Sigmoid colon (tissue), 7 donors: ENCODE measurements around the gene KRT39. TPM values are rescaled to one million over a fixed set of nuclear protein-coding genes. Genes with fewer than 3 reads are reported as not detected.
"Not testable (repeated sequence)": the region's sequence is repeated elsewhere in the genome, so short reads cannot be mapped to it uniquely, and the experiment has no call there.

Source experiments
- DNase-seq: peaks from one replicate; pipeline ENCODE4 v3.0.0-alpha.2; 2019
- H3K27ac ChIP-seq, 4 donors: fragments of 200-600 bp; sonication (generic); one replicate each; pipeline ENCODE4 v1.5.1; 2016 to 2019; ENCODE audit warnings: mild to moderate bottlenecking in 1 of 4
- H3K27me3 ChIP-seq, 3 donors: fragments of 200-600 bp; sonication (generic); one replicate each; pipeline ENCODE4 v1.5.1; 2019; ENCODE audit warnings: mild to moderate bottlenecking in 1 of 3
- H3K36me3 ChIP-seq, 4 donors: fragments of 200-600 bp; sonication (generic); one replicate each; pipeline ENCODE4 v1.5.1; 2016 to 2019
- H3K4me1 ChIP-seq, 4 donors: fragments of 200-600 bp; sonication (generic); one replicate each; pipeline ENCODE4 v1.5.1; 2017 to 2019
- H3K4me3 ChIP-seq, 4 donors: fragments of 200-600 bp; sonication (generic); one replicate each; pipeline ENCODE4 v1.5.1; 2017 to 2019; ENCODE audit warnings: mild to moderate bottlenecking in 2 of 4, moderate library complexity in 1 of 4
- H3K9me3 ChIP-seq, 4 donors: fragments of 200-600 bp in 3 of 4; sonication (generic) in 3 of 4; one replicate each; pipeline versions ENCODE4 v1.5.1 to v1.6.1; 2013 to 2019
- CTCF ChIP-seq, 4 experiments: fragments of 450-650 bp in 3 of 4; fragments of 200-600 bp in 1 of 4; IDR thresholded peaks; one replicate each; pipeline ENCODE4 v1.5.1; 2016 to 2019; ENCODE audit warnings: antibody characterized with exemption in 4 of 4, mild to moderate bottlenecking in 3 of 4, moderate library complexity in 2 of 4
- EP300 ChIP-seq, 4 donors: sonication (generic); formaldehyde crosslinking; IDR thresholded peaks; one replicate each; pipeline ENCODE4 v1.6.1; 2017; ENCODE audit warnings: antibody characterized with exemption in 4 of 4
- POLR2A ChIP-seq, 2 donors: fragments of 450-650 bp; IDR thresholded peaks; one replicate each; pipeline ENCODE4 v1.6.1; 2016; ENCODE audit warnings: antibody characterized with exemption in 2 of 2, mild to moderate bottlenecking in 2 of 2, moderate library complexity in 2 of 2
- POLR2AphosphoS5 ChIP-seq, 4 donors: sonication (generic); formaldehyde crosslinking; IDR thresholded peaks; one replicate each; pipeline ENCODE4 v1.6.1; 2017; ENCODE audit warnings: antibody characterized with exemption in 4 of 4
- whole genome bisulfite sequencing, 2 donors: extraction: QIAGEN DNeasy Blood & Tissue Kit; methylation state at CpG; one replicate each; pipeline ENCODE4 v1.1.7; 2013; 5-methylcytosine and 5-hydroxymethylcytosine counted together
- intact Hi-C: fragments of 100-400 bp; cut with DNase I; formaldehyde crosslinking; loops from one replicate; pipeline ENCODE4 v1.15.1; 2023
- polyA plus RNA-seq, 3 donors: library from polyadenylated mRNA; stranded (reverse); fragments of 200-250 nt; gene quantifications; one replicate each; pipeline ENCODE4 v1.2.3, GENCODE V29; 2013
- total RNA-seq, 4 donors: library from RNA; depleted of rRNA; stranded (reverse); fragments of >200 nt; gene quantifications; one replicate each; pipeline ENCODE4 v1.1.0, GENCODE V29; 2016
- donor health status: healthy with polysubstance abuse.
- donor health status: Bipolar disorder and iron deficiency.
- donor health status: healthy.

KRT39 gene
- total and polyA plus RNA-seq, 7 donors, result 0.07 TPM; not detected in 6

GRCh38 chr17:41008811-41009210 lies 42.1 kb upstream of the KRT39 start, which contains the start of gene KRTAP3-1:
TSS of gene KRTAP3-1 (minus strand) at chr17:41009128. CDS start at chr17:41009074, 54 bp downstream.
- no peak within 1 kb of the TSS for H3K4me3 ChIP-seq
- H3K27me3 ChIP-seq, result no peaks in the 10 kb centered on the region
- WGBS, 2 donors, result 85 to 94% methylated on average over 8 of the region's 8 CpGs
- H3K9me3 ChIP-seq, result no peaks in the 10 kb centered on the region
- no peaks in the 10 kb centered on the region for H3K36me3 ChIP-seq
- no peaks in the 10 kb centered on the region for H3K4me1 ChIP-seq
- intact Hi-C loops, result no loop called here
- TF ChIP-seq EP300 (IDR thresholded peaks at IDR 0.05), result no peak
- TF ChIP-seq CTCF (IDR thresholded peaks at IDR 0.05), result no peak
- TF ChIP-seq POLR2AphosphoS5 (IDR thresholded peaks at IDR 0.05), result no peak
- no peak for DNase-seq
- no peak within 1 kb of the TSS for H3K27ac ChIP-seq

- WGBS, 2 donors, result 90 to 92% methylated on average over 3 of the region's 3 CpGs
- Histone ChIP-seq H3K9me3 (no peaks in the 10 kb centered on the region), H3K4me1 (no peaks in the 10 kb centered on the region), H3K36me3 (no peaks in the 10 kb centered on the region), H3K27ac (no peak overlapping the region), H3K4me3 (no peak overlapping the region), H3K27me3 (no peaks in the 10 kb centered on the region)
- DNase-seq, result no peak
- intact Hi-C loops, result no loop called here
- TF ChIP-seq EP300 (IDR thresholded peaks at IDR 0.05), result no peak
- no peak for TF ChIP-seq POLR2A (IDR thresholded peaks at IDR 0.05)
- TF ChIP-seq CTCF (IDR thresholded peaks at IDR 0.05), result no peak
- TF ChIP-seq POLR2AphosphoS5 (IDR thresholded peaks at IDR 0.05), result no peak
Measured at GRCh38 chr17:41004397-41004796, 37.6 kb upstream of the KRT39 start.

- Histone ChIP-seq H3K36me3 (no peaks in the 10 kb centered on the region), H3K4me3 (no peak overlapping the region), H3K9me3 (no peaks in the 10 kb centered on the region), H3K27me3 (no peaks in the 10 kb centered on the region), H3K27ac (no peak overlapping the region), H3K4me1 (no peaks in the 10 kb centered on the region)
- intact Hi-C loops, result no loop called here
- TF ChIP-seq EP300 (IDR thresholded peaks at IDR 0.05), result no peak
- no peak for TF ChIP-seq POLR2A (IDR thresholded peaks at IDR 0.05)
- no peak for TF ChIP-seq CTCF (IDR thresholded peaks at IDR 0.05)
- TF ChIP-seq POLR2AphosphoS5 (IDR thresholded peaks at IDR 0.05), result no peak
- no peak for DNase-seq
- 75 to 77% methylated on average over 4 of the region's 4 CpGs for WGBS, 2 donors
Measured at GRCh38 chr17:41003926-41004325, 37.2 kb upstream of the KRT39 start.

GRCh38 chr17:41002814-41003213 lies 36.1 kb upstream of the KRT39 start:
- 34 to 69% methylated on average over 5 of the region's 5 CpGs for WGBS, 2 donors
- Histone ChIP-seq H3K36me3 (no peaks in the 10 kb centered on the region), H3K4me1 (no peaks in the 10 kb centered on the region), H3K4me3 (no peak overlapping the region), H3K27me3 (no peaks in the 10 kb centered on the region), H3K27ac (no peak overlapping the region), H3K9me3 (no peaks in the 10 kb centered on the region)
- TF ChIP-seq POLR2A (IDR thresholded peaks at IDR 0.05) (no peak), CTCF (IDR thresholded peaks at IDR 0.05) (no peak), EP300 (IDR thresholded peaks at IDR 0.05) (no peak), POLR2AphosphoS5 (IDR thresholded peaks at IDR 0.05) (no peak)
- intact Hi-C loops, result no loop called here
- DNase-seq, result no peak

GRCh38 chr17:41001795-41002194 lies 35.0 kb upstream of the KRT39 start:
- Histone ChIP-seq H3K36me3 (no peaks in the 10 kb centered on the region), H3K27ac (no peak overlapping the region), H3K27me3 (no peaks in the 10 kb centered on the region), H3K4me3 (no peak overlapping the region), H3K9me3 (no peaks in the 10 kb centered on the region), H3K4me1 (no peaks in the 10 kb centered on the region)
- 81 to 91% methylated on average over 4 of the region's 4 CpGs for whole genome bisulfite sequencing, 2 donors
- TF ChIP-seq EP300 (IDR thresholded peaks at IDR 0.05), result no peak
- no peak for TF ChIP-seq POLR2AphosphoS5 (IDR thresholded peaks at IDR 0.05)
- TF ChIP-seq CTCF (IDR thresholded peaks at IDR 0.05), result no peak
- no peak for TF ChIP-seq POLR2A (IDR thresholded peaks at IDR 0.05)
- intact Hi-C loops, result no loop called here
- DNase-seq, result no peak

GRCh38 chr17:40999563-40999962 lies 32.8 kb upstream of the KRT39 start, which contains the start of gene KRTAP3-2:
TSS of gene KRTAP3-2 (minus strand) at chr17:40999906. CDS start at chr17:40999853, 53 bp downstream.
- WGBS, 2 donors, result 84 to 92% methylated on average over 6 of the region's 6 CpGs
- DNase-seq, H3K27me3 ChIP-seq, H3K36me3 ChIP-seq, H3K4me3 ChIP-seq, H3K4me1 ChIP-seq, intact Hi-C loops, H3K27ac ChIP-seq, H3K9me3 ChIP-seq: not testable (repeated sequence)
